Upper lobe of left lung (tissue), 6 donors: Measurements from ENCODE around the gene ZNF716. TPM values are rescaled to one million over a fixed set of nuclear protein-coding genes. Genes with fewer than 3 reads are reported as not detected.
"Not testable (repeated sequence)": the region's sequence is repeated elsewhere in the genome, so short reads cannot be mapped to it uniquely, and the experiment has no call there.

Experiments used
- ATAC-seq, 2 donors: fragments of 200-7000 bp; cut with Tn5 transposase; one replicate each; pipeline ENCODE4 v1.9.1; 2022; ENCODE audit warnings: mild to moderate bottlenecking in 2 of 2, moderate library complexity in 2 of 2; ENCODE audit not compliant: low FRiP score in 2 of 2
- DNase-seq, 2 donors: peaks; one replicate each; pipeline ENCODE4 v3.0.0-alpha.2; 2019 to 2020
- H3K27ac ChIP-seq, 4 donors: fragments of 200-600 bp; sonication (generic); one replicate each; pipeline ENCODE4 v1.5.1; 2016 to 2019
- H3K27me3 ChIP-seq, 4 donors: fragments of 200-600 bp; sonication (generic); one replicate each; pipeline ENCODE4 v1.5.1; 2017 to 2019
- H3K36me3 ChIP-seq, 4 donors: fragments of 200-600 bp; sonication (generic); one replicate each; pipeline ENCODE4 v1.5.1; 2016 to 2019
- H3K4me1 ChIP-seq, 4 donors: fragments of 200-600 bp; sonication (generic); one replicate each; pipeline ENCODE4 v1.5.1; 2018 to 2019
- H3K4me3 ChIP-seq, 4 donors: fragments of 200-600 bp; sonication (generic); one replicate each; pipeline ENCODE4 v1.5.1; 2017 to 2019; ENCODE audit warnings: mild to moderate bottlenecking in 2 of 4, moderate library complexity in 1 of 4
- H3K9me3 ChIP-seq, 4 donors: fragments of 200-600 bp; sonication (generic); one replicate each; pipeline ENCODE4 v1.5.1; 2018 to 2019
- CTCF ChIP-seq, 6 experiments: fragments of 450-650 bp in 4 of 6; fragments of 200-600 bp in 2 of 6; sonication (generic) in 2 of 6; IDR thresholded peaks; one replicate each; pipeline ENCODE4 v1.5.1; 2016 to 2019; ENCODE audit warnings: antibody characterized with exemption in 6 of 6
- EP300 ChIP-seq, 4 donors: sonication (generic); formaldehyde crosslinking; IDR thresholded peaks; one replicate each; pipeline ENCODE4 v1.5.1; 2017; ENCODE audit warnings: antibody characterized with exemption in 4 of 4, control low read depth in 2 of 4
- POLR2A ChIP-seq, 4 donors: fragments of 450-650 bp; IDR thresholded peaks; one replicate each; pipeline ENCODE4 v1.5.1; 2016 to 2017; ENCODE audit warnings: antibody characterized with exemption in 4 of 4, mild to moderate bottlenecking in 2 of 4
- POLR2AphosphoS5 ChIP-seq, 2 donors: sonication (generic); formaldehyde crosslinking; IDR thresholded peaks; one replicate each; pipeline ENCODE4 v1.5.1; 2017; ENCODE audit warnings: antibody characterized with exemption in 2 of 2
- WGBS, 2 donors: methylation state at CpG; one replicate each; pipeline ENCODE4 v1.1.5; 2017 to 2018; 5-methylcytosine and 5-hydroxymethylcytosine counted together
- total RNA-seq, 6 donors: library from RNA; depleted of rRNA in 4 of 6; stranded (reverse); fragments of >200 nt in 4 of 6; gene quantifications; one replicate each; pipeline versions ENCODE4 v1.1.0 to v1.2.1, GENCODE V29; 2016 to 2021
- donor health status: DM: no; HTN: no; CAD: no; lungs with moderate emphysema.
- donor health status: DM: no; HTN: yes; CAD: no; lungs with severe emphysema.

Gene ZNF716
- total RNA-seq = not detected

GRCh38 chr7:57449904-57450303, at the start of gene ZNF716:
TSS of gene ZNF716 (plus strand) at chr7:57450177. CDS start at chr7:57450289, 112 bp downstream.
- Histone ChIP-seq H3K9me3 (peaks cover 0 to 44% (median 7%) of the 10 kb centered on the region in 4 donors), H3K4me3 (no peak within 1 kb of the TSS), H3K4me1 (no peaks in the 10 kb centered on the region), H3K36me3 (no peaks in the 10 kb centered on the region), H3K27ac (no peak within 1 kb of the TSS), H3K27me3 (no peaks in the 10 kb centered on the region)
- TF ChIP-seq POLR2A (IDR thresholded peaks at IDR 0.05) (no peak), CTCF (IDR thresholded peaks at IDR 0.05) (no peak), EP300 (IDR thresholded peaks at IDR 0.05) (no peak), POLR2AphosphoS5 (IDR thresholded peaks at IDR 0.05) (no peak)
- ATAC-seq (no peak), DNase-seq (no peak)
- 80 to 90% methylated on average over 4 to 8 of the region's 10 CpGs for WGBS, 2 donors

DNA sequence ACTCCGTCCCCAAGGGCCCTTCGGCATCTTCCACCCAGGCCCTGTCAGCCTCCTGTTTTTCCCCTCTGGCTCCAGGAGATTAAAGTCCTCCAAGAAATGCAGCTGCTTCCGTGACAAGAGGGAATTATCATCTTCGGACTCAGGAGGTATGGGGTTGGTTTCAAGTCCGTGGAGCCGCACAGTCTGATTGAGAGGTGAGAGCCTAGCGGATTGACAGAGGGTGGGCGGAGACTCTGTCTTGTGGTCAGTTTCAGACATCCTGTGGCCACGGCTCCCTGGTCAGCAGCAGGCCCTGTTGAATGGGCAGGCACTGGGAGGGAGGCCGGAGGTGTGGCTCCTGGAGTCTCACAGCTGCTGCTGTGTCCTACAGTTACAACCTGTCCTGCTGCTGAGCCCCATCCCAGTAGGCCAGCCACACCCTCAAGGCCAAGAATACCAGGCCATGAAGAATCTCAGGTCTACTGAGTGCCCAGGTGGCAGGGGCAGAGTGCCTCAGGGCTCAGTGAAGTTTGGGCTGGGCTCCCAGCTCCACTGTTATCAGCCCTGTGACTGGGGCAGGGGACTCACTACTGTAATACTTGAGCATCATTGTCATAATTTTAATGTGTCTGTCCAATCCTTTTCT, 49.3 kb upstream of the ZNF716 start:
- H3K36me3 ChIP-seq = no peaks in the 10 kb centered on the region
- H3K9me3 ChIP-seq = peaks cover 0 to 63% (median 14%) of the 10 kb centered on the region in 4 donors
- no peak overlapping the region for H3K4me3 ChIP-seq
- ATAC-seq (no peak), DNase-seq (no peak)
- H3K4me1 ChIP-seq = no peaks in the 10 kb centered on the region
- H3K27ac ChIP-seq = no peak overlapping the region
- TF ChIP-seq POLR2AphosphoS5 (IDR thresholded peaks at IDR 0.05) (no peak), POLR2A (IDR thresholded peaks at IDR 0.05) (no peak), CTCF (IDR thresholded peaks at IDR 0.05) (no peak), EP300 (IDR thresholded peaks at IDR 0.05) (no peak)
- 91 to 92% methylated on average over 8 to 10 of the region's 10 CpGs for WGBS, 2 donors
- H3K27me3 ChIP-seq = no peaks in the 10 kb centered on the region

DNA sequence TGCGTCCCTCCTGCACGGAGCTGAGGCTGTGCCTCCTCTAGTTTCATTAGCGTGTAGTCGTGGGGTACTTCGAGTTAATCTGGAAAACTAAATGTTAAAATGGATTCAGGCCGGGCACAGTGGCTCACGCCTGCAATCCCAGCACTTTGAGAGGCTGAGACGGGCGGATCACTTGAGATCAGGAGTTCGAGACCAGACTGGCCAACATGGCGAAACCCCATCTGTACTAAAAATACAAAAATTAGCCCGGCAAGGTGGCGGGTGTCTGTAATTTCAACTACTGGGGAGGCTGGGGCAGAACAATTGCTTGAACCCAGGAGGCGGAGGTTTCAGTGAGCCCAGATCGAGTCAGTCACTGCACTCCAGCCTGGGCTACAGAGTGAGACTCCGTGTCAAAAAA, 46.9 kb upstream of the ZNF716 start:
- not testable (repeated sequence) for ATAC-seq, H3K27ac ChIP-seq, H3K36me3 ChIP-seq, H3K27me3 ChIP-seq, H3K4me3 ChIP-seq, H3K4me1 ChIP-seq, DNase-seq
- H3K9me3 ChIP-seq = peaks cover 0 to 46% (median 12%) of the 10 kb centered on the region in 4 donors
- 82 to 87% methylated on average over 16 of the region's 16 CpGs for WGBS, 2 donors

DNA sequence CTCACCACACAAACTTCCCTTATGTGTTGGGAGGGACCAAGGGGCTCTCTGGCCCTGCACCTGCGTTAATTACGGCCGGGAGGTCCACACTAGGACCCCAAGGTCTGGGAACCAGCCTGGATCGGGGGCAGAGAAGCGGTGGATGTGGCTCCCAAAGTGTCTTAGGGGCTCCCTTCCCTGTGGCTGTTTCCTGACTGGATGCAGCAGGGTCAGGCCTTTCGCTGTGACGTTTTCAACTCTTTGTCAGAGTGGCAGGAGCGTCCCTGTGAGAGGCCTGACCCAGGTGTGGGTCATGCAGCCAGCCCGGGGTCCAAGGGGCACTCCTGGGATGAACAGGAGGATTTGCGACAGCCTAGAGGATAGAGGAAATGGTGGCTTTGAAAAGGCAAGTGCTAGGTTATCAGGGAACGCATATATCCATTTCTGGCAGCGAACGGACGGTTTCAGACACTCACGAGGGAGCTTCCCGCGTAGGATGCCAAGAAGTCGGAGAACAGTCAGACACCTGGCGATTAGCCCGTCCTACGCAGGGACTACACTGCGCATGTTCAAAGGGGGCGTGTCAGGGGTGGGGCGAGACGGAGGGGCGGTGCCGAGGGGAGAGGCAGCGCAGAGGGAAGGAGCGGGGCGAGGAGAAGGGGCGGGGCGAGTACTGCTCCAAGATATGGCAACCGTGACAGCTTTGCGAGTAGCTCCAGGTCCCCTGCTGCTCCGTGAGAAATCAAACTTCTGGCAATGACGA, 46.2 kb upstream of the ZNF716 start:
- Histone ChIP-seq H3K9me3 (peaks cover 0 to 40% (median 6%) of the 10 kb centered on the region in 4 donors), H3K27ac (no peak overlapping the region), H3K4me3 (peak overlapping the region in 2 of 4 donors; percentile 19 to 45), H3K36me3 (no peaks in the 10 kb centered on the region), H3K4me1 (no peaks in the 10 kb centered on the region), H3K27me3 (no peaks in the 10 kb centered on the region)
- WGBS, 2 donors = 35 to 49% methylated on average over 26 to 36 of the region's 36 CpGs
- no peak for TF ChIP-seq EP300 (IDR thresholded peaks at IDR 0.05)
- no peak for TF ChIP-seq POLR2A (IDR thresholded peaks at IDR 0.05)
- no peak for TF ChIP-seq CTCF (IDR thresholded peaks at IDR 0.05)
- TF ChIP-seq POLR2AphosphoS5 (IDR thresholded peaks at IDR 0.05) = no peak
- ATAC-seq = peak in 1 of 2 donors; percentile 91
- DNase-seq = peak in 1 of 2 donors; percentile 81

GRCh38 chr7:57404343-57404966, 45.5 kb upstream of the ZNF716 start:
- DNase-seq = peak in 1 of 2 donors; percentile 86
- peak overlapping the region in 2 of 4 donors; percentile 19 to 45 for H3K4me3 ChIP-seq
- peak in 1 of 2 donors; percentile 93 for ATAC-seq

More at GRCh38 chr7:57404343-57404966, 45.5 kb upstream of the ZNF716 start:
- Histone ChIP-seq H3K27ac (no peak overlapping the region), H3K4me1 (no peaks in the 10 kb centered on the region), H3K9me3 (peaks cover 0 to 34% (median 4%) of the 10 kb centered on the region in 4 donors), H3K36me3 (no peaks in the 10 kb centered on the region), H3K27me3 (no peaks in the 10 kb centered on the region)
- TF ChIP-seq POLR2AphosphoS5 (IDR thresholded peaks at IDR 0.05) (no peak), EP300 (IDR thresholded peaks at IDR 0.05) (no peak)
- WGBS, 2 donors = 47 to 53% methylated on average over 18 to 34 of the region's 38 CpGs
